ENCODE results near the gene APLP1. TPM values are rescaled to one million over a fixed set of nuclear protein-coding genes. Genes with fewer than 3 reads are reported as not detected.

The APLP1 gene
- total and polyA plus RNA-seq, 5 donors from 2014 or later = not detected

DNA sequence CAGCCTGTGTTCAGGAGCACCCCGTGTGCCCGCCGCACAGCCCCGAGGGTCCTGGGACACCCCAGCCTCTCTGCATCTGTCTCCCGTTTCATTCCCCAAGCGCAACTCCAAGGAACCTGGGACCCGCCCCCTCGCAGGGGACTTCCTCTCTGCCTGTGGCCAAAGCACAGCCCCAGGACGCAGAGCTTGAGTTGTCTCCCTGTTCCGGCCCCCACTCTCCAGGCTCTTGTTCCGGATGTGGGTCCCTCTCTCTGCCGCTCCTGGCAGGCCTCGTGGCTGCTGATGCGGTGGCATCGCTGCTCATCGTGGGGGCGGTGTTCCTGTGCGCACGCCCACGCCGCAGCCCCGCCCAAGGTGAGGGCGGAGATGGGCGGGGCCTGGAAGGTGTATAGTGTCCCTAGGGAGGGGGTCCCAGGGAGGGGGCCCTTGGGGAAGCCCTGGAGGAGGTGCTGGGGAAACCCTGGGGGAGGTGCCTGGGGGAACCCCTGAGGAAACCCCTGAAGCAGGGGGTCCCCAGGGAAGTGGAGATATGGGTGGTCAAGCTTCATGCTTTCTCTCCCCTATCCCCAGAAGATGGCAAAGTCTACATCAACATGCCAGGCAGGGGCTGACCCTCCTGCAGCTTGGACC, 35.3 kb downstream of the APLP1 start:
- Mint-ChIP-seq H3K4me3 (peak overlapping the region; percentile 98 to 100 (median 100)), H3K27ac (peak overlapping the region; percentile 96 to 100 (median 100)), H3K36me3 (peaks cover 2% of the 10 kb centered on the region), H3K9me3 (peaks cover 0 to 2% (median 0%) of the 10 kb centered on the region in 7 donors), H3K4me1 (peaks cover 7 to 49% (median 29%) of the 10 kb centered on the region in 4 donors), H3K27me3 (peaks cover 4% of the 10 kb centered on the region)
- Histone ChIP-seq H3K9me3 (ENCODE audit: control insufficient read depth in 2 of 2, low read length in 2 of 2) (no peaks in the 10 kb centered on the region), H3K27ac (ENCODE audit: insufficient read depth, low read length, poor library complexity, severe bottlenecking) (peak overlapping the region; percentile 100), H3K4me1 (ENCODE audit: control insufficient read depth, insufficient read depth, low read length, poor library complexity, severe bottlenecking) (peaks cover 51% of the 10 kb centered on the region), H3K4me3 (ENCODE audit: low read depth, low read length) (peak overlapping the region; percentile 81), H3K27me3 (ENCODE audit: control insufficient read depth, insufficient read depth, low read length) (no peaks in the 10 kb centered on the region), H3K36me3 (ENCODE audit: control insufficient read depth, insufficient read depth, low read length) (no peaks in the 10 kb centered on the region)
- peak; percentile 79 to 80 for ATAC-seq (ENCODE audit: low read depth in 2 of 2)
- peak; percentile 82 to 98 (median 89) for DNase-seq

DNA sequence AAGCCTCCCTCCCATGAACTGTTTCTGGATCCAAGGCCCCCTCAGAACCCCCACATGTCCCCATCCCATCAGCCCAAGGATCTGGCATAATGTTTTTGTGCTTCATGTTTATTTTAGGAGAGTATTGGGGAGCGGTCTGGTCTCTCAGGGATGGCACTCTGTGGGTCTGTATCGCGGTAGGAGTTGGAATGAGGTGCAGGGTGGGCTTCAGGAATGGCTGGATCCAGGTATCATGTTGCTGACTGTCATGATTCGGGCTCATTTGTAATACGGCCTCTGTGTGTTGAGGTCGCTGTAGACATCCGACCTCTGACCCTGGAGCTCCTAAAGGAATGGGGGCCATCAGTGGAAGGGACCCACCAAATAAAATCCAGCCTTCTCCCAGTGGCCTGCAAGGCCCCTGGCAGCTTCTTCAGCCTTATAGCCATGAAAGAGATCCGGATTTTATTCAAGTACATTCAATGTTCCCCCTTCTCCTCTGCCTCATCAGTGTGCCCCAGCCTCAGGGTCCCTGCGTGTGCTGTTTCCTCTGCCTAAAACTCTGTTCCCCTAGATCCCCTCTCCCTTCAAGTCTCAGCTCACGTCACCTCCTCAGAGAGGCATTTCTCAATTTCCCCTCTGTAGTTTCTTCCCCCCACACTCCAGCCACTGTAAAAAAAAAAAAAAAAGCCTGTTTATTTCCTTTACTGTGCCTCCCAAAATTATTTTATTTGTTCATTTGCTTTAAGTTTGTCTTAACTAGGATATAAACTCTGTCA, 36.1 kb downstream of the APLP1 start:
- Mint-ChIP-seq H3K4me3 (peak overlapping the region; percentile 74 to 100 (median 86)), H3K27ac (peak overlapping the region; percentile 89 to 100 (median 96)), H3K36me3 (no peaks in the 10 kb centered on the region), H3K27me3 (peaks cover 4% of the 10 kb centered on the region), H3K9me3 (peaks cover 0 to 2% (median 0%) of the 10 kb centered on the region in 7 donors), H3K4me1 (peaks cover 7 to 53% (median 28%) of the 10 kb centered on the region in 4 donors)
- H3K4me3 ChIP-seq (ENCODE audit: low read depth, low read length) = no peak overlapping the region
- no peak for DNase-seq
- no peaks in the 10 kb centered on the region for H3K36me3 ChIP-seq (ENCODE audit: control insufficient read depth, insufficient read depth, low read length)
- H3K27ac ChIP-seq (ENCODE audit: insufficient read depth, low read length, poor library complexity, severe bottlenecking) = peak overlapping the region; percentile 100
- H3K27me3 ChIP-seq (ENCODE audit: control insufficient read depth, insufficient read depth, low read length) = no peaks in the 10 kb centered on the region
- H3K9me3 ChIP-seq (ENCODE audit: control insufficient read depth in 2 of 2, low read length in 2 of 2) = no peaks in the 10 kb centered on the region
- no peak for ATAC-seq (ENCODE audit: low read depth in 2 of 2)
- H3K4me1 ChIP-seq (ENCODE audit: control insufficient read depth, insufficient read depth, low read length, poor library complexity, severe bottlenecking) = peaks cover 46% of the 10 kb centered on the region

DNA sequence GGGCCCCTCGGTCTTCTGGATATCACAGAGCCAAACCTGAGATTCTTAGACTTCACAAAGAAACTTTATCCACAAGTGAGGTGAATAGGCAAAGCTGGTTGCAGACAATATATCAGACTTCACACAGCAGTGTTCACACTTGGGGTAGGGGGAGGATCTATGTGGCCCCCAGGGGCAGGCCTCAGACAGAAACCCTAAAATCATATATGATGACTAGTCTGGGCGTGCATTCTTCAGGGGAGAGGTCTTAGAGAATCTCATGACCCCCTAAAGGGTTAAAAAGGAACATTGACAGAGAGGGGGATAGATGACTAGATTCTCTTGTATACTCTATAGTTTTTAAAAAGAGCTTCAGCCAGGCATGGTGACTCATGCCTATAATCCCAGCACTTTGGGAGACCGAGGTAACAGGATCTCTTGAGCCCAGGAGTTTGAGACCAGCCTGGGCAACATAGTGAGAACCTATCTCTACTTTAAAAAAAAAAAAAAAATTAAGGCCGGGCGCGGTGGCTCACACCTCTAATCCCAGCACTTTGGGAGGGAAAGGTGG, 36.9 kb downstream of the APLP1 start:
- no peaks in the 10 kb centered on the region for H3K36me3 Mint-ChIP-seq
- peaks cover 4% of the 10 kb centered on the region for H3K27me3 Mint-ChIP-seq
- H3K4me3 ChIP-seq (ENCODE audit: low read depth, low read length) = no peak overlapping the region
- DNase-seq = no peak
- H3K27ac Mint-ChIP-seq = peak overlapping the region in 2 of 3 donors; percentile 86 to 96
- H3K27me3 ChIP-seq (ENCODE audit: control insufficient read depth, insufficient read depth, low read length) = no peaks in the 10 kb centered on the region
- H3K4me1 ChIP-seq (ENCODE audit: control insufficient read depth, insufficient read depth, low read length, poor library complexity, severe bottlenecking) = peaks cover 44% of the 10 kb centered on the region
- H3K9me3 ChIP-seq (ENCODE audit: control insufficient read depth in 2 of 2, low read length in 2 of 2) = no peaks in the 10 kb centered on the region
- H3K4me3 Mint-ChIP-seq = peak overlapping the region in 3 of 4 donors; percentile 53 to 100 (median 98)
- no peak for ATAC-seq (ENCODE audit: low read depth in 2 of 2)
- H3K9me3 Mint-ChIP-seq = peaks cover 0 to 2% (median 0%) of the 10 kb centered on the region in 7 donors
- H3K27ac ChIP-seq (ENCODE audit: insufficient read depth, low read length, poor library complexity, severe bottlenecking) = peak overlapping the region; percentile 100
- H3K36me3 ChIP-seq (ENCODE audit: control insufficient read depth, insufficient read depth, low read length) = no peaks in the 10 kb centered on the region
- peaks cover 7 to 53% (median 28%) of the 10 kb centered on the region in 4 donors for H3K4me1 Mint-ChIP-seq

DNA sequence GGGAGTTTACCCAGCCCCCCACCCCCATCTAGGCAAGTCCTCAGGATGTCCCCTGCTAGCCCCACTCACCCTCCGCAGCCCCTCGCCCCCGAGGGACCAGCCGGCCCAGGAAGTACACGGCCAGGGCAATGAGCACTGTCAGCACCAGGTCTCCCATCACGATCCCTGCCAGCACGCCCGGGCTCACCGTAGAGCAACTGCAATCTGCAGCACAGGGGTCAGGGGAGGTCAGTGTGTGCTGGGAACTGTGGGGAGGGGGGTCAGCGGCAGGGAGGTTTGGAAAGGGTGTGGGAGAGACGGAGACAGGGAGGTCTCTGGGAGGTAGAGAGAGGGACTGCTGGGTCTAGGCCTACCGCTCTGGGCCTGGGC, 39.0 kb downstream of the APLP1 start:
- Histone ChIP-seq H3K4me3 (ENCODE audit: low read depth, low read length) (no peak overlapping the region), H3K27me3 (ENCODE audit: control insufficient read depth, insufficient read depth, low read length) (no peaks in the 10 kb centered on the region), H3K4me1 (ENCODE audit: control insufficient read depth, insufficient read depth, low read length, poor library complexity, severe bottlenecking) (peaks cover 25% of the 10 kb centered on the region), H3K27ac (ENCODE audit: insufficient read depth, low read length, poor library complexity, severe bottlenecking) (no peak overlapping the region), H3K36me3 (ENCODE audit: control insufficient read depth, insufficient read depth, low read length) (no peaks in the 10 kb centered on the region), H3K9me3 (ENCODE audit: control insufficient read depth in 2 of 2, low read length in 2 of 2) (no peaks in the 10 kb centered on the region)
- H3K4me1 Mint-ChIP-seq = peaks cover under 1 to 41% (median 20%) of the 10 kb centered on the region in 4 donors
- peaks cover 4% of the 10 kb centered on the region for H3K27me3 Mint-ChIP-seq
- no peak overlapping the region for H3K27ac Mint-ChIP-seq
- H3K9me3 Mint-ChIP-seq = no peaks in the 10 kb centered on the region
- H3K36me3 Mint-ChIP-seq = no peaks in the 10 kb centered on the region
- DNase-seq = no peak
- ATAC-seq (ENCODE audit: low read depth in 2 of 2) = no peak
- no peak overlapping the region for H3K4me3 Mint-ChIP-seq

DNA sequence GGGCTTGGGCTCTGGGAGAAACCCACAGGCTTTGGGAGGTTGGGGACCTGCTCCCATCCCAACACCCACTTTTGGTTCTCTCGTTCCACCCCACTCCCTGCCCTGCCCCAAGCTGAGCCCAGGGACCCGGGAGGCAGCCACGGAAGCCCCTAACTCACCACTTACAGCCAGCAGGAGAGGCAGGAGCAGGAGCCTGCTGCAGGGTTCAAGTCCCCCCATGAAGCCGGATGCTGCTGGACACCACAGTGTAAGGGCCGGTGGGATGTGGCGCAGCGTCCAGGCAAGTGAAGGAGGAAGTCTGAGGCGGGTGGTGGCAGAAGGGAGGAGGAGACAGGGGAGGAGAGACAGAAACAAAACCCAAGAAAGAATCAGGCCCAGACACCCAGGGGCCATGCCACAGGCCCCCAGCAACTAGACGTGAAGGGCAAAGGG, 39.7 kb downstream of the APLP1 start, which contains the start of gene TYROBP:
Gene TYROBP (minus strand): TSS at position 286 of the 432 bp plus-strand sequence. CDS start 67 bp downstream, at position 219.
- peaks cover 0 to 34% (median 19%) of the 10 kb centered on the region in 4 donors for H3K4me1 Mint-ChIP-seq
- Histone ChIP-seq H3K36me3 (ENCODE audit: control insufficient read depth, insufficient read depth, low read length) (no peaks in the 10 kb centered on the region), H3K27me3 (ENCODE audit: control insufficient read depth, insufficient read depth, low read length) (no peaks in the 10 kb centered on the region), H3K4me1 (ENCODE audit: control insufficient read depth, insufficient read depth, low read length, poor library complexity, severe bottlenecking) (peaks cover 18% of the 10 kb centered on the region), H3K9me3 (ENCODE audit: control insufficient read depth in 2 of 2, low read length in 2 of 2) (no peaks in the 10 kb centered on the region), H3K4me3 (ENCODE audit: low read depth, low read length) (no peak within 1 kb of the TSS), H3K27ac (ENCODE audit: insufficient read depth, low read length, poor library complexity, severe bottlenecking) (no peak within 1 kb of the TSS)
- H3K27ac Mint-ChIP-seq = peak within 1 kb of the TSS in 1 of 3 donors; percentile 78
- no peaks in the 10 kb centered on the region for H3K36me3 Mint-ChIP-seq
- H3K27me3 Mint-ChIP-seq = peaks cover 4% of the 10 kb centered on the region
- no peaks in the 10 kb centered on the region for H3K9me3 Mint-ChIP-seq
- no peak for DNase-seq
- ATAC-seq (ENCODE audit: low read depth in 2 of 2) = no peak
- peak within 1 kb of the TSS in 2 of 4 donors; percentile 11 to 90 for H3K4me3 Mint-ChIP-seq

DNA sequence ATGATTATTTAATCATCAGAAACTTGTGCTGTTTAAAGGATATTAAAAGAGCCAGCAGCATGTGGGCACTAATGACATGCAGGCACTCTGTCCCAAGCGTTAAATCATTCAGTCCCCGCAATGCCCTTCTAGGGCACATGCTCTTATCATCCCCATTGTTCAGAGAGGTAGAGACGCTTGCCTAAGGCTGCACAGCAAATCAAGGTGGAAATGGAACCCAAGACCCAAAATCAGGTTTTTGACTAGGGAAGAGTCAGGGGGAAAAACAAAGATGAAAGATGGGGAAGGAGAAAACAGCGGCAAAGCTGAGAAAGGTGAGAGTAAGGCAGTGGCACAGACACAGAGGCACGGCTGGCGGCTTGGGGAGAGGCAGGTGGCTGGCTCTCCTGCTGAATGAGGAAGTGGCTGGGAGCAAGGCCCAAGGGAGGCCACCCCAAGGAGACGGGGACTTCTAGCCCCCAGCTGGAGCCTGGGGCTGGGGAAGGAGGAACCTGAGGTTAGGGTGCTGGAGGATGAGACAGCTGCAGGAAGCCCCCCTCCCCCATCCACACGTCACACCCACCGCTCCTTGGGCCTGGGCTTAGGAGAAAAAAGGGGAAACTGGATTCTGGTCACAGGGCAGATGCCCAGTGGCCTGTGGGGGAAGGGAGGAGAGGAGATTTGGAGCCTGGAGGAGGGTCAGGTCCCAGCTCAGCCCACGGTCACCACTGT, 40.8 kb downstream of the APLP1 start:
- no peak overlapping the region for H3K27ac ChIP-seq (ENCODE audit: insufficient read depth, low read length, poor library complexity, severe bottlenecking)
- no peak for DNase-seq
- no peaks in the 10 kb centered on the region for H3K27me3 Mint-ChIP-seq
- no peaks in the 10 kb centered on the region for H3K36me3 ChIP-seq (ENCODE audit: control insufficient read depth, insufficient read depth, low read length)
- H3K9me3 Mint-ChIP-seq = no peaks in the 10 kb centered on the region
- peak overlapping the region in 1 of 4 donors; percentile 11 for H3K4me3 Mint-ChIP-seq
- peaks cover 0 to 28% (median 12%) of the 10 kb centered on the region in 4 donors for H3K4me1 Mint-ChIP-seq
- H3K36me3 Mint-ChIP-seq = no peaks in the 10 kb centered on the region
- H3K27ac Mint-ChIP-seq = peak overlapping the region in 1 of 3 donors; percentile 59
- no peaks in the 10 kb centered on the region for H3K27me3 ChIP-seq (ENCODE audit: control insufficient read depth, insufficient read depth, low read length)
- H3K4me3 ChIP-seq (ENCODE audit: low read depth, low read length) = no peak overlapping the region
- ATAC-seq (ENCODE audit: low read depth in 2 of 2) = peak; percentile 49 to 54
- H3K4me1 ChIP-seq (ENCODE audit: control insufficient read depth, insufficient read depth, low read length, poor library complexity, severe bottlenecking) = peaks cover 7% of the 10 kb centered on the region
- H3K9me3 ChIP-seq (ENCODE audit: control insufficient read depth in 2 of 2, low read length in 2 of 2) = no peaks in the 10 kb centered on the region

DNA sequence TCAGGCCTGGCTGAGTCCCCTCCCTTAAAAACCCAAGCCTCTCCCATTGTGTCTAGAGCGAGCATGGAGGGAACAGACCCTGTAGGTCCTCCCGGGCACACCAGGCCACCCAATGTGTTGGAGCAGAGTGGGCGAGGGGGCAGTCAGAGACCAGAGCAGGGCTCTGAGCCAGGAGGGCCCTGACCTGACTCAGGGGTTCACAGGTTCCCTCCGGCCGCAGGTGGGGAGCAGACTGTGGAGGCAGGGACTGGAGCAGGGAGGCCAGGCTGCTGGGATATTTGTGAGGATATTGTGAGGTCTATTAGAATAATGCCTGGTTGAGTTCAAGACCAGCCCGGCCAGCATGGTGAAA, 41.3 kb downstream of the APLP1 start:
- Histone ChIP-seq H3K36me3 (ENCODE audit: control insufficient read depth, insufficient read depth, low read length) (no peaks in the 10 kb centered on the region), H3K27me3 (ENCODE audit: control insufficient read depth, insufficient read depth, low read length) (no peaks in the 10 kb centered on the region), H3K27ac (ENCODE audit: insufficient read depth, low read length, poor library complexity, severe bottlenecking) (no peak overlapping the region), H3K4me1 (ENCODE audit: control insufficient read depth, insufficient read depth, low read length, poor library complexity, severe bottlenecking) (peaks cover 2% of the 10 kb centered on the region), H3K9me3 (ENCODE audit: control insufficient read depth in 2 of 2, low read length in 2 of 2) (no peaks in the 10 kb centered on the region), H3K4me3 (ENCODE audit: low read depth, low read length) (no peak overlapping the region)
- H3K36me3 Mint-ChIP-seq = no peaks in the 10 kb centered on the region
- H3K27ac Mint-ChIP-seq = no peak overlapping the region
- DNase-seq = no peak
- ATAC-seq (ENCODE audit: low read depth in 2 of 2) = no peak
- H3K27me3 Mint-ChIP-seq = no peaks in the 10 kb centered on the region
- H3K4me1 Mint-ChIP-seq = peaks cover 0 to 22% (median 7%) of the 10 kb centered on the region in 4 donors
- H3K4me3 Mint-ChIP-seq = no peak overlapping the region
- H3K9me3 Mint-ChIP-seq = no peaks in the 10 kb centered on the region

Measured in CD4-positive, CD25-positive, alpha-beta regulatory T cell (primary cell).